H1 (cell line): Measurements from ENCODE around the gene OR51E1. TPM values are rescaled to one million over a fixed set of nuclear protein-coding genes. Genes with fewer than 3 reads are reported as not detected.

ENCODE experiments used
- CTCF ChIA-PET: fragments of 300-600 bp; sonication (Branson Sonifier 250); formaldehyde crosslinking; loops from one replicate; lab custom pipeline; 2021; ENCODE audit not compliant: partially characterized antibody; lab: Charles Lee
- POLR2A ChIA-PET: fragments of 300-600 bp; sonication (Branson Sonifier 250); formaldehyde crosslinking; loops from one replicate; lab custom pipeline; 2021; ENCODE audit warnings: inconsistent platforms; ENCODE audit not compliant: partially characterized antibody; lab: Charles Lee
- DNase-seq, 2 experiments: peaks; one replicate each; pipeline versions ENCODE4 v3.0.0 to v3.0.0-alpha.2; 2010 to 2022; ENCODE audit warnings: low spot score in 2 of 2, low read depth in 1 of 2, mixed read lengths in 1 of 2
- FAIRE-seq: peaks from 2 replicates; lab custom pipeline; 2011; peaks lifted over from hg19 to GRCh38; lab: Jason Lieb, UNC
- H2AFZ ChIP-seq: 2 replicates; pipeline ENCODE4 v1.8.1; 2012; ENCODE audit warnings: low read length, inconsistent platforms
- H2AK5ac ChIP-seq: 2 replicates; pipeline ENCODE4 v1.6.1; 2013; ENCODE audit warnings: low read depth, low read length
- H2BK120ac ChIP-seq: replicated peaks from 2 replicates; pipeline ENCODE3; 2013; ENCODE audit warnings: low read depth, low read length, inconsistent platforms
- H2BK12ac ChIP-seq: 2 replicates; pipeline ENCODE4 v1.6.1; 2013; ENCODE audit warnings: low read depth, low read length
- H2BK15ac ChIP-seq: 2 replicates; pipeline ENCODE4 v1.6.1; 2013; ENCODE audit warnings: low read length
- H2BK20ac ChIP-seq: 2 replicates; pipeline ENCODE4 v1.6.1; 2013; ENCODE audit warnings: low read length
- H2BK5ac ChIP-seq: 2 replicates; pipeline ENCODE4 v1.6.1; 2013; ENCODE audit warnings: low read depth, low read length
- H3K14ac ChIP-seq: 2 replicates; pipeline ENCODE4 v1.6.1; 2013; ENCODE audit warnings: inconsistent platforms; ENCODE audit not compliant: insufficient read length
- H3K18ac ChIP-seq: 2 replicates; pipeline ENCODE4 v1.6.1; 2013; ENCODE audit warnings: low read length; ENCODE audit errors: extremely low read depth
- H3K23ac ChIP-seq: 2 replicates; pipeline ENCODE4 v1.6.1; 2013; ENCODE audit warnings: inconsistent platforms; ENCODE audit not compliant: insufficient read length
- H3K23me2 ChIP-seq: 2 replicates; pipeline ENCODE4 v1.6.1; 2013; ENCODE audit warnings: low read depth, low read length
- H3K27ac ChIP-seq: 2 replicates; pipeline ENCODE4 v1.6.1; 2011; ENCODE audit warnings: low read depth, low read length, inconsistent platforms
- H3K27me3 ChIP-seq, 4 experiments: replicated peaks in 1 of 4; 1 replicate in 1 of 4; 2 replicates in 3 of 4; pipeline versions ENCODE4 v1.6.1 to v1.8.1; 2011 to 2013; ENCODE audit warnings: low read length in 3 of 4, mild to moderate bottlenecking in 3 of 4, inconsistent platforms in 2 of 4, mixed read lengths in 2 of 4, moderate library complexity in 1 of 4; ENCODE audit not compliant: control insufficient read depth in 3 of 4, insufficient read depth in 3 of 4; ENCODE audit errors: extremely low read depth in 1 of 4
- H3K36me3 ChIP-seq, 4 experiments: 2 replicates each; pipeline versions ENCODE4 v1.6.1 to v1.8.1; 2011 to 2013; ENCODE audit warnings: mild to moderate bottlenecking in 4 of 4, low read length in 3 of 4, moderate library complexity in 2 of 4, control low read depth in 1 of 4, inconsistent platforms in 1 of 4; ENCODE audit not compliant: insufficient read depth in 4 of 4, control insufficient read depth in 2 of 4
- H3K4ac ChIP-seq: replicated peaks from 2 replicates; pipeline ENCODE3; 2013; ENCODE audit warnings: low read length, low read depth, mixed read lengths, inconsistent platforms; ENCODE audit not compliant: insufficient read length
- H3K4me1 ChIP-seq, 4 experiments: replicated peaks in 1 of 4; 1 replicate in 1 of 4; 2 replicates in 3 of 4; pipeline versions ENCODE4 v1.6.1 to v1.8.1; 2011 to 2013; ENCODE audit warnings: low read length in 3 of 4, inconsistent platforms in 2 of 4, mixed read lengths in 1 of 4; ENCODE audit not compliant: insufficient read depth in 4 of 4, control insufficient read depth in 3 of 4
- H3K4me2 ChIP-seq, 2 experiments: 2 replicates each; pipeline versions ENCODE4 v1.6.1 to v1.8.1; 2011 to 2013; ENCODE audit warnings: low read depth in 2 of 2, low read length in 2 of 2, control low read depth in 1 of 2, inconsistent platforms in 1 of 2, mild to moderate bottlenecking in 1 of 2; ENCODE audit not compliant: insufficient read depth in 1 of 2
- H3K4me3 ChIP-seq, 4 experiments: fragments of 200-600, 300-600 bp in 1 of 4; sonication (generic), shearing (Covaris generic), sonication (Bioruptor Twin) in 1 of 4; 2 replicates each; pipeline versions ENCODE4 v1.5.1 to v1.8.1; 2011 to 2016; ENCODE audit warnings: low read length in 4 of 4, low read depth in 3 of 4, control low read depth in 2 of 4, inconsistent platforms in 2 of 4, mild to moderate bottlenecking in 2 of 4, mixed read lengths in 1 of 4, moderate library complexity in 1 of 4; ENCODE audit not compliant: insufficient read depth in 2 of 4; ENCODE audit errors: extremely low read depth in 1 of 4
- H3K56ac ChIP-seq: replicated peaks from 2 replicates; pipeline ENCODE3; 2013; ENCODE audit warnings: low read depth, mild to moderate bottlenecking, mixed read lengths, low read length, inconsistent platforms; ENCODE audit not compliant: insufficient read length
- H3K79me1 ChIP-seq: 2 replicates; pipeline ENCODE4 v1.6.1; 2013; ENCODE audit warnings: low read depth, low read length, control low read depth
- H3K79me2 ChIP-seq, 2 experiments: 2 replicates each; pipeline versions ENCODE4 v1.6.1 to v1.8.1; 2012 to 2013; ENCODE audit warnings: low read length in 2 of 2, mild to moderate bottlenecking in 2 of 2, inconsistent platforms in 1 of 2; ENCODE audit not compliant: insufficient read depth in 2 of 2, control insufficient read depth in 1 of 2
- H3K9ac ChIP-seq, 4 experiments: replicated peaks in 1 of 4; 1 replicate in 1 of 4; 2 replicates in 3 of 4; pipeline versions ENCODE4 v1.6.1 to v1.8.1; 2011 to 2013; ENCODE audit warnings: low read depth in 3 of 4, low read length in 3 of 4, control low read depth in 2 of 4, mild to moderate bottlenecking in 2 of 4, moderate library complexity in 2 of 4, inconsistent platforms in 1 of 4; ENCODE audit errors: extremely low read depth in 1 of 4
- H3K9me3 ChIP-seq, 2 experiments: 2 replicates each; pipeline versions ENCODE4 v1.6.1 to v1.8.1; 2012 to 2013; ENCODE audit warnings: mild to moderate bottlenecking in 2 of 2, moderate library complexity in 2 of 2, control low read depth in 1 of 2, inconsistent platforms in 1 of 2, low read depth in 1 of 2, low read length in 1 of 2, mixed read lengths in 1 of 2; ENCODE audit not compliant: insufficient read depth in 2 of 2
- H4K20me1 ChIP-seq, 2 experiments: replicated peaks in 1 of 2; 2 replicates each; pipeline versions ENCODE3 to v1.8.1; 2011 to 2013; ENCODE audit warnings: inconsistent platforms in 2 of 2, low read length in 2 of 2, mild to moderate bottlenecking in 1 of 2; ENCODE audit not compliant: insufficient read depth in 2 of 2, control insufficient read depth in 1 of 2
- H4K5ac ChIP-seq: 2 replicates; pipeline ENCODE4 v1.6.1; 2013; ENCODE audit warnings: low read length, low read depth, mixed read lengths, inconsistent platforms; ENCODE audit not compliant: insufficient read length
- H4K8ac ChIP-seq: 2 replicates; pipeline ENCODE4 v1.8.0; 2013; ENCODE audit warnings: mild to moderate bottlenecking, moderate library complexity, low read length, inconsistent platforms; ENCODE audit not compliant: insufficient read depth; ENCODE audit errors: extremely low read depth
- H4K91ac ChIP-seq: replicated peaks from 2 replicates; pipeline ENCODE3; 2013; ENCODE audit warnings: low read length, mixed read lengths, inconsistent platforms; ENCODE audit not compliant: insufficient read length
- BACH1 ChIP-seq: IDR thresholded peaks from 2 replicates; pipeline ENCODE4 v1.6.1; 2012; ENCODE audit warnings: low read length, improper control_type of control experiment
- CEBPB ChIP-seq: IDR thresholded peaks from 2 replicates; pipeline ENCODE4 v1.6.1; 2012; ENCODE audit warnings: low read depth, low read length
- CHD1 ChIP-seq: IDR thresholded peaks from 2 replicates; pipeline ENCODE4 v1.6.1; 2012; ENCODE audit warnings: low read depth, low read length, improper control_type of control experiment
- FOSL1 ChIP-seq: IDR thresholded peaks from 2 replicates; pipeline ENCODE4 v1.6.1; 2011; ENCODE audit warnings: mild to moderate bottlenecking, low read depth, low read length, moderate library complexity; ENCODE audit not compliant: insufficient read depth
- JUN ChIP-seq: IDR thresholded peaks from 2 replicates; pipeline ENCODE4 v1.6.1; 2011; ENCODE audit warnings: low read depth, mild to moderate bottlenecking, improper control_type of control experiment, low read length
- KDM5A ChIP-seq: fragments of 200-600 bp; IDR thresholded peaks from 2 replicates; pipeline ENCODE4 v1.7.1; 2012; ENCODE audit warnings: mild to moderate bottlenecking, low read length, inconsistent platforms, mixed read lengths
- MAFK ChIP-seq: IDR thresholded peaks from 2 replicates; pipeline ENCODE4 v1.6.1; 2012; ENCODE audit warnings: low read depth, mild to moderate bottlenecking, improper control_type of control experiment, low read length
- NANOG ChIP-seq: IDR thresholded peaks from 2 replicates; pipeline ENCODE4 v1.6.1; 2011; ENCODE audit warnings: low read length, low read depth, mild to moderate bottlenecking, inconsistent platforms; ENCODE audit not compliant: insufficient read depth, poor library complexity, severe bottlenecking
- PHF8 ChIP-seq: fragments of 200-600 bp; sonication (generic); conservative IDR thresholded peaks from 2 replicates; pipeline ENCODE4 v1.7.1; 2012; ENCODE audit warnings: low read depth, mild to moderate bottlenecking, inconsistent platforms, low read length, moderate library complexity
- RBBP5 ChIP-seq: IDR thresholded peaks from 2 replicates; pipeline ENCODE4 v1.7.1; 2012; ENCODE audit warnings: low read depth, mild to moderate bottlenecking, inconsistent platforms, low read length, moderate library complexity, borderline replicate concordance
- RXRA ChIP-seq: IDR thresholded peaks from 2 replicates; pipeline ENCODE4 v1.6.1; 2011; ENCODE audit warnings: low read depth, mild to moderate bottlenecking, low read length, moderate library complexity; ENCODE audit not compliant: insufficient read depth
- TCF12 ChIP-seq: IDR thresholded peaks from 2 replicates; pipeline ENCODE4 v1.6.1; 2011; ENCODE audit warnings: low read depth, mild to moderate bottlenecking, low read length
- TEAD4 ChIP-seq: IDR thresholded peaks from 2 replicates; pipeline ENCODE4 v1.6.1; 2012; ENCODE audit warnings: low read depth, low read length, inconsistent platforms, mixed read lengths
- WGBS, 2 experiments: shearing (Covaris generic) in 1 of 2; methylation state at CpG; one replicate each; pipeline versions ENCODE4 v1.1.6 to v1.1.7; 2013 to 2015; ENCODE audit warnings: low lambda C conversion rate in 2 of 2, mixed read lengths in 2 of 2, inconsistent platforms in 1 of 2, low coverage in 1 of 2, missing lambda C conversion rate in 1 of 2; ENCODE audit not compliant: insufficient replicate concordance in 2 of 2, insufficient coverage in 1 of 2, insufficient read length in 1 of 2; ENCODE audit errors: extremely low coverage in 1 of 2, missing lambda C conversion rate in 1 of 2; 5-methylcytosine and 5-hydroxymethylcytosine counted together
- polyA plus RNA-seq, 7 experiments: library from polyadenylated mRNA; depleted of rRNA in 3 of 7; stranded (reverse) in 5 of 7; unstranded in 2 of 7; fragments of >200 nt in 5 of 7; fragments of 200-250 nt in 2 of 7; gene quantifications; 1 replicate in 5 of 7; 2 replicates in 1 of 7; 4 replicates in 1 of 7; pipeline versions ENCODE4 v1.2.1 to v1.2.3, GENCODE V29; 2011 to 2013; ENCODE audit warnings: missing spikeins in 2 of 7, mixed read lengths in 2 of 7
- total RNA-seq: library from RNA; stranded (reverse); fragmentation: NEBNext Ultra II Directional; extraction: Animal tissue kit (Norgen Biotek cat#: 25700); gene quantifications from 2 replicates; pipeline ENCODE4 v1.2.1, GENCODE V29; 2021

OR51E1 gene
- total and polyA plus RNA-seq, 2 of the 8 experiments (the other 6 are each of a cell fraction or from before 2014, with no cell fraction given) = not detected

- Histone ChIP-seq H3K27ac (no peak overlapping the region), H2BK12ac (no peak overlapping the region), H3K14ac (no peak overlapping the region), H3K23ac (no peak overlapping the region), H4K5ac (no peak overlapping the region), H2BK5ac (no peak overlapping the region), H3K9ac (no peak overlapping the region), H3K79me1 (no peaks in the 10 kb centered on the region), H2BK120ac (no peak overlapping the region), H2BK20ac (no peak overlapping the region), H3K4me2 (no peak overlapping the region), H2AFZ (no peak overlapping the region), H3K23me2 (peaks cover 2% of the 10 kb centered on the region; the same call in 1 of the 2 replicates), H3K36me3 (peaks cover 0 to 9% (median 2%) of the 10 kb centered on the region in 4 experiments; a peak in 2 of 8 replicates), H3K4me3 (no peak overlapping the region), H4K8ac (peak overlapping the region; percentile 12; the same call in 1 of the 2 replicates), H3K4me1 (no peaks in the 10 kb centered on the region; a peak in 1 of 7 replicates), H4K91ac (no peak overlapping the region), H3K18ac (no peak overlapping the region), H3K56ac (no peak overlapping the region), H3K9me3 (no peaks in the 10 kb centered on the region), H3K4ac (no peak overlapping the region), H4K20me1 (no peaks in the 10 kb centered on the region), H2BK15ac (no peak overlapping the region), H3K27me3 (no peaks in the 10 kb centered on the region), H2AK5ac (no peak overlapping the region), H3K79me2 (no peaks in the 10 kb centered on the region)
- FAIRE-seq = no peak
- 85% methylated on average over 4 of the region's 4 CpGs; no CpG with 5 or more reads in 1 of the 2 experiments for WGBS, 2 experiments
- TF ChIP-seq RBBP5 = no peak
- no peak for TF ChIP-seq CHD1
- TF ChIP-seq NANOG = no peak
- TF ChIP-seq MAFK = no peak
- TF ChIP-seq TCF12 = no peak
- no peak for TF ChIP-seq TEAD4
- TF ChIP-seq RXRA = no peak
- TF ChIP-seq JUN = no peak
- no peak for TF ChIP-seq PHF8
- TF ChIP-seq CEBPB = no peak
- TF ChIP-seq BACH1 = no peak
- TF ChIP-seq FOSL1 = no peak
- no peak for TF ChIP-seq KDM5A
- ChIA-PET CTCF (no interaction called here), POLR2A (no interaction called here)
- no peak for DNase-seq
Observed at GRCh38 chr11:4605057-4605456, 38.7 kb upstream of the OR51E1 start.
